ENCODE results near the gene SIRT2.

Gene SIRT2

GRCh38 chr19:38911388-38912001 is 12.1 kb upstream of the SIRT2 start:
- no peak for TF ChIP-seq CTCF (IDR thresholded peaks at IDR 0.05; ENCODE audit: low read length, missing control alignments)
- H3K4me3 ChIP-seq (replicated peaks; ENCODE audit: low read depth, low read length): no peak overlapping the region
- no peak for DNase-seq (ENCODE audit: low read depth)

GRCh38 chr19:38910488-38910887 is 11.1 kb upstream of the SIRT2 start:
- H3K4me3 ChIP-seq (replicated peaks; ENCODE audit: low read depth, low read length): no peak overlapping the region
- no peak for DNase-seq (ENCODE audit: low read depth)
- TF ChIP-seq CTCF (IDR thresholded peaks at IDR 0.05; ENCODE audit: low read length, missing control alignments): no peak

GRCh38 chr19:38908911-38909310 is 9.5 kb upstream of the SIRT2 start:
- H3K4me3 ChIP-seq (replicated peaks; ENCODE audit: low read depth, low read length): no peak overlapping the region
- no peak for TF ChIP-seq CTCF (IDR thresholded peaks at IDR 0.05; ENCODE audit: low read length, missing control alignments)
- no peak for DNase-seq (ENCODE audit: low read depth)

- no peak for TF ChIP-seq CTCF (IDR thresholded peaks at IDR 0.05; ENCODE audit: low read length, missing control alignments)
- no peak overlapping the region for H3K4me3 ChIP-seq (replicated peaks; ENCODE audit: low read depth, low read length)
- DNase-seq (ENCODE audit: low read depth): no peak
Observed at GRCh38 chr19:38907670-38908069, 8.3 kb upstream of the SIRT2 start.

- no peak for DNase-seq (ENCODE audit: low read depth)
- no peak overlapping the region for H3K4me3 ChIP-seq (replicated peaks; ENCODE audit: low read depth, low read length)
- TF ChIP-seq CTCF (IDR thresholded peaks at IDR 0.05; ENCODE audit: low read length, missing control alignments): no peak
Observed at GRCh38 chr19:38907227-38907626, 7.8 kb upstream of the SIRT2 start.

GRCh38 chr19:38905620-38906019 is 6.2 kb upstream of the SIRT2 start:
- no peak overlapping the region for H3K4me3 ChIP-seq (replicated peaks; ENCODE audit: low read depth, low read length)
- DNase-seq (ENCODE audit: low read depth): no peak
- TF ChIP-seq CTCF (IDR thresholded peaks at IDR 0.05; ENCODE audit: low read length, missing control alignments): no peak
